Chondrocyte (in vitro differentiated cells): ENCODE results near the gene TEDC1. TPM values are rescaled to one million over a fixed set of nuclear protein-coding genes. Genes with fewer than 3 reads are reported as not detected.
A peak's percentile ranks its signal among the peaks of the same experiment; 100 is the strongest.

Source experiments
- DNase-seq: peaks from one replicate; pipeline ENCODE4 v3.0.0; 2021; ENCODE audit warnings: mixed read lengths, low spot score
- H3K27ac Mint-ChIP-seq: one replicate; pipeline ENCODE4 v1.8.0; 2021; ENCODE audit warnings: mild to moderate bottlenecking, moderate library complexity, mixed read lengths; ENCODE audit not compliant: unreplicated experiment
- H3K27me3 Mint-ChIP-seq: 2 replicates; pipeline ENCODE4 v1.8.0; 2021; ENCODE audit warnings: low read depth, mixed read lengths
- H3K36me3 Mint-ChIP-seq: 2 replicates; pipeline ENCODE4 v1.8.0; 2021; ENCODE audit warnings: low read depth, mixed read lengths
- H3K4me1 Mint-ChIP-seq: 2 replicates; pipeline ENCODE4 v1.8.0; 2021; ENCODE audit warnings: low read depth, mild to moderate bottlenecking, mixed read lengths
- H3K4me3 Mint-ChIP-seq: one replicate; pipeline ENCODE4 v1.8.0; 2021; ENCODE audit warnings: mild to moderate bottlenecking, moderate library complexity, mixed read lengths; ENCODE audit not compliant: unreplicated experiment
- H3K9me3 Mint-ChIP-seq: 2 replicates; pipeline ENCODE4 v1.8.0; 2021; ENCODE audit warnings: low read depth, mixed read lengths
- CTCF ChIP-seq: fragments of 200-600 bp; sonication (generic); IDR thresholded peaks from 2 replicates; pipeline ENCODE4 v1.5.0; 2021; ENCODE audit warnings: antibody characterized with exemption, mild to moderate bottlenecking, moderate library complexity
- total RNA-seq: library from RNA; stranded (reverse); gene quantifications from 3 replicates; pipeline ENCODE4 v1.2.1, GENCODE V29; 2021

TEDC1 gene
- total RNA-seq, 1 donor from 2014 or later: 12.9 TPM

GRCh38 chr14:105498430-105499255 lies 7.6 kb downstream of the TEDC1 start:
- no peak overlapping the region for H3K4me3 Mint-ChIP-seq
- DNase-seq: peak; percentile 94

GRCh38 chr14:105499256-105500035 lies 8.4 kb downstream of the TEDC1 start:
- H3K4me3 Mint-ChIP-seq: no peak overlapping the region
- no peak overlapping the region for H3K27ac Mint-ChIP-seq
- H3K36me3 Mint-ChIP-seq: no peaks in the 10 kb centered on the region
- no peaks in the 10 kb centered on the region for H3K27me3 Mint-ChIP-seq
- no peak for TF ChIP-seq CTCF
- peak; percentile 90 for DNase-seq
- no peaks in the 10 kb centered on the region for H3K4me1 Mint-ChIP-seq
- no peaks in the 10 kb centered on the region for H3K9me3 Mint-ChIP-seq

More at GRCh38 chr14:105498430-105499255, 7.6 kb downstream of the TEDC1 start:
- Mint-ChIP-seq H3K4me1 (no peaks in the 10 kb centered on the region), H3K9me3 (no peaks in the 10 kb centered on the region), H3K27me3 (no peaks in the 10 kb centered on the region), H3K36me3 (no peaks in the 10 kb centered on the region), H3K27ac (no peak overlapping the region)
- no peak for TF ChIP-seq CTCF

- H3K27me3 Mint-ChIP-seq: no peaks in the 10 kb centered on the region
- no peak overlapping the region for H3K4me3 Mint-ChIP-seq
- H3K4me1 Mint-ChIP-seq: no peaks in the 10 kb centered on the region
- no peaks in the 10 kb centered on the region for H3K9me3 Mint-ChIP-seq
- TF ChIP-seq CTCF: no peak
- peak overlapping the region; percentile 70 for H3K27ac Mint-ChIP-seq
- H3K36me3 Mint-ChIP-seq: no peaks in the 10 kb centered on the region
- peak; percentile 83 for DNase-seq
These were observed 9.1 kb downstream of the TEDC1 start for GRCh38 chr14:105500036-105500725.

- Mint-ChIP-seq H3K27ac (no peak overlapping the region), H3K4me1 (no peaks in the 10 kb centered on the region), H3K36me3 (no peaks in the 10 kb centered on the region), H3K4me3 (no peak overlapping the region), H3K9me3 (no peaks in the 10 kb centered on the region), H3K27me3 (no peaks in the 10 kb centered on the region)
- peak; percentile 55 for DNase-seq
- no peak for TF ChIP-seq CTCF
These were observed 9.7 kb downstream of the TEDC1 start for GRCh38 chr14:105500726-105501101.
